C4-2B (cell line): ENCODE data around the gene DCAF6.

ENCODE experiments used
- H3K27ac ChIP-seq: fragments of 450-650 bp; 2 replicates; pipeline ENCODE4 v1.5.1; 2017
- ZFX ChIP-seq: fragments of 450-650 bp; IDR thresholded peaks from 2 replicates; pipeline ENCODE4 v1.6.1; 2017
- TF ChIP-seq, protein P1 (sequence below): fragments of 450-650 bp; conservative IDR thresholded peaks from 2 replicates; pipeline ENCODE4 v1.5.1; 2017; ENCODE audit warnings: mild to moderate bottlenecking

The DCAF6 gene

DNA sequence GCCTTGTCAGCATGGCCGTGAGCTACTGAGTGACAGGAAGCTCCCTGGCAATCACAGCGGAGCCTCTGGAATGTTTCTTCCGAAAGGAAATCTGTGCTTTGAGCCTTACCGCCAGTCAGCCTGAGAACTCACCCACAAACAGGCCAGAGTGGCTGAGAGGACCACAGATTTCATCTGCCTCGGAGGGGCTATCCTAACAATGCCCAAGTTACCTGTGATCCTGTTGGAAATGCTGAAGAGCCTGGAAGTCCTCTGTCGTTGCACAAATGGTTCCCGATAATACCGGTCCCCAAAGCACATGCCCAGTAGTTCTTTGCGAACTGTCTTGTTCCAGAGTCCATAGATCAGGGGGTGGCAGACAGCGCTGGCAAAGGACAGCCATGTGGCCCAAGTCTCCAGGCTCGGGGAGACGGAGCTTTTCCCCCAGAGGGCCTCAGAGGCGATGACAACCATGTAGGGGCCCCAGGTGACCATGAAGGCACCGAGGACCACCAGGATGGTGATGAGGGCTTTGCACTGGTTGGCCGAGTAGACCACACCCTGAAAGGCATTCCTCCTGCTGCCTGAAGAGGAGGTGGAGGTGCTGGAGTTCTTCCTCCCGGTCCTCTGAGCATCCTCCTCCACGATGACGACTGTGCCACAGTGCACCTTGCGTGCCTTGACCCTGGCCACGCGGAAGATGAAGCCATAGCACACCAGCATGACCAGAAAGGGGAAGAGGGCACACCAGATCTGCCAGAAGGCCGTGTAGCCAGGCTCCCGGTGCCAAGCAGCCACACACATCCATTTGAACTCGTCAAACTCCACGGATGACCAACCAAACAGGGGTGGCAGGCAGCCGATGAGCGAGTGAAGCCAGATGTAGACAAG, 160.0 kb downstream of the DCAF6 start:
- no peak overlapping the region for H3K27ac ChIP-seq
- TF ChIP-seq, protein P1, sequence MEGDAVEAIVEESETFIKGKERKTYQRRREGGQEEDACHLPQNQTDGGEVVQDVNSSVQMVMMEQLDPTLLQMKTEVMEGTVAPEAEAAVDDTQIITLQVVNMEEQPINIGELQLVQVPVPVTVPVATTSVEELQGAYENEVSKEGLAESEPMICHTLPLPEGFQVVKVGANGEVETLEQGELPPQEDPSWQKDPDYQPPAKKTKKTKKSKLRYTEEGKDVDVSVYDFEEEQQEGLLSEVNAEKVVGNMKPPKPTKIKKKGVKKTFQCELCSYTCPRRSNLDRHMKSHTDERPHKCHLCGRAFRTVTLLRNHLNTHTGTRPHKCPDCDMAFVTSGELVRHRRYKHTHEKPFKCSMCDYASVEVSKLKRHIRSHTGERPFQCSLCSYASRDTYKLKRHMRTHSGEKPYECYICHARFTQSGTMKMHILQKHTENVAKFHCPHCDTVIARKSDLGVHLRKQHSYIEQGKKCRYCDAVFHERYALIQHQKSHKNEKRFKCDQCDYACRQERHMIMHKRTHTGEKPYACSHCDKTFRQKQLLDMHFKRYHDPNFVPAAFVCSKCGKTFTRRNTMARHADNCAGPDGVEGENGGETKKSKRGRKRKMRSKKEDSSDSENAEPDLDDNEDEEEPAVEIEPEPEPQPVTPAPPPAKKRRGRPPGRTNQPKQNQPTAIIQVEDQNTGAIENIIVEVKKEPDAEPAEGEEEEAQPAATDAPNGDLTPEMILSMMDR = no peak
- no peak for TF ChIP-seq ZFX

GRCh38 chr1:168097921-168098528, 161.5 kb downstream of the DCAF6 start:
- no peak overlapping the region for H3K27ac ChIP-seq
- TF ChIP-seq, protein P1 = no peak
- no peak for TF ChIP-seq ZFX

- no peak for TF ChIP-seq ZFX
- TF ChIP-seq, protein P1 = no peak
- H3K27ac ChIP-seq = no peak overlapping the region
These were observed 162.2 kb downstream of the DCAF6 start for GRCh38 chr1:168098534-168099320.

- H3K27ac ChIP-seq = no peak overlapping the region
- TF ChIP-seq ZFX = no peak
- TF ChIP-seq, protein P1 = no peak
These were observed 162.9 kb downstream of the DCAF6 start for GRCh38 chr1:168099337-168099801.

DNA sequence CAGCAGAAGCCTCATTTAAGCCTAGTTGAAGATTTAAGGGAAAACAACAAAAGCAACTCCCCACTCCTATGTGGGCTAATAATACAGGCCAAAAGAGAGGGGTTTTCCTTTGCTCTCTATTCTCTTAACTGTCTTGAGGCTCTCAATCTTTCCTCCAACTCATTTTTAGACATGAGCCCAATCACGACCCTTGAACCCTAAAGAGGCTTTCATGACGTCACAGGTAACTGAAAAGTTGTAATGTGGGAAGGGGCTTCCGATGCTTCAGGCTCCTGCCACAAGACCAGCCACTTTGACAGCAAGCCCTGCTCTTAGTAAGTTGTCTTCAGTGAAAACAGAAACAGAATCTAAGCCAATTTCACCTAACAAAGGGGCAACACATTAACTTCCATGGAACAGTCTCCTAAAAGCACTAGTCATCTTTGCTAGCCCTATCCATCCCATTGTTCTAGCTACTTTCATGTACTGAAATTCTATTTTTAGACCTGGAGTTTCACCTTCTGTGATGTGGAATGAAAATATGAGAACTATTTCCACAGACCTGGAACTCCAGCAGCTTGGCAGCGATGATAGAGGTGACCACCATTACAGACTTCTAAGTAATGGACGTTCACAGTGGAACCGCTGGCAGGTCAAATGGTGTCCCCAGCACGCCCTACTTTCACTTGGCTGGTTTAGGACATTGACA, 164.0 kb downstream of the DCAF6 start:
- no peak overlapping the region for H3K27ac ChIP-seq
- TF ChIP-seq ZFX = no peak
- TF ChIP-seq, protein P1 = no peak

- TF ChIP-seq, protein P1 = no peak
- no peak for TF ChIP-seq ZFX
- H3K27ac ChIP-seq = no peak overlapping the region
These were observed 164.9 kb downstream of the DCAF6 start for GRCh38 chr1:168101336-168101735.
